HG02588 (cell line): ENCODE measurements around the gene CAPN15.

Source experiments
- ATAC-seq: cut with Tn5 transposase; IDR thresholded peaks from one replicate; pipeline ENCODE4 v1.9.1; 2021; ENCODE audit warnings: mild to moderate bottlenecking, moderate library complexity; ENCODE audit not compliant: unreplicated experiment

CAPN15 gene

GRCh38 chr16:574021-574760, 46.7 kb downstream of the CAPN15 start:
- no peak for ATAC-seq

- ATAC-seq: no peak
These were observed 48.1 kb downstream of the CAPN15 start for GRCh38 chr16:575354-576196.

- no peak for ATAC-seq
These were observed 48.8 kb downstream of the CAPN15 start for GRCh38 chr16:576197-576822.

- no peak for ATAC-seq
These were observed 49.3 kb downstream of the CAPN15 start for GRCh38 chr16:576823-577201.

GRCh38 chr16:577796-578195, 50.3 kb downstream of the CAPN15 start:
- no peak for ATAC-seq

GRCh38 chr16:578232-578869, 50.8 kb downstream of the CAPN15 start:
- ATAC-seq: no peak

- no peak for ATAC-seq
These were observed 51.4 kb downstream of the CAPN15 start for GRCh38 chr16:578870-579405.

- no peak for ATAC-seq
These were observed 52.8 kb downstream of the CAPN15 start for GRCh38 chr16:580141-580945.

GRCh38 chr16:580946-581498, 53.5 kb downstream of the CAPN15 start:
- no peak for ATAC-seq

- no peak for ATAC-seq
These were observed 54.7 kb downstream of the CAPN15 start for GRCh38 chr16:582218-582613.

GRCh38 chr16:582614-583331, 55.3 kb downstream of the CAPN15 start:
- no peak for ATAC-seq

GRCh38 chr16:583470-583814, 55.9 kb downstream of the CAPN15 start:
- no peak for ATAC-seq

GRCh38 chr16:583815-584591, 56.5 kb downstream of the CAPN15 start:
- no peak for ATAC-seq

GRCh38 chr16:585351-585750, 57.8 kb downstream of the CAPN15 start:
- no peak for ATAC-seq

GRCh38 chr16:586047-586644, 58.6 kb downstream of the CAPN15 start:
- ATAC-seq: no peak

- no peak for ATAC-seq
These were observed 59.4 kb downstream of the CAPN15 start for GRCh38 chr16:586645-587590.

- peak; percentile 0 for ATAC-seq
These were observed 61.1 kb downstream of the CAPN15 start for GRCh38 chr16:588639-588888.
